ENCODE results near the gene CLCN6. TPM values are rescaled to one million over a fixed set of nuclear protein-coding genes. Genes with fewer than 3 reads are reported as not detected.

CLCN6 gene
- total and polyA plus RNA-seq, 7 donors: 5.5 to 17.5 (median 8.3) TPM

DNA sequence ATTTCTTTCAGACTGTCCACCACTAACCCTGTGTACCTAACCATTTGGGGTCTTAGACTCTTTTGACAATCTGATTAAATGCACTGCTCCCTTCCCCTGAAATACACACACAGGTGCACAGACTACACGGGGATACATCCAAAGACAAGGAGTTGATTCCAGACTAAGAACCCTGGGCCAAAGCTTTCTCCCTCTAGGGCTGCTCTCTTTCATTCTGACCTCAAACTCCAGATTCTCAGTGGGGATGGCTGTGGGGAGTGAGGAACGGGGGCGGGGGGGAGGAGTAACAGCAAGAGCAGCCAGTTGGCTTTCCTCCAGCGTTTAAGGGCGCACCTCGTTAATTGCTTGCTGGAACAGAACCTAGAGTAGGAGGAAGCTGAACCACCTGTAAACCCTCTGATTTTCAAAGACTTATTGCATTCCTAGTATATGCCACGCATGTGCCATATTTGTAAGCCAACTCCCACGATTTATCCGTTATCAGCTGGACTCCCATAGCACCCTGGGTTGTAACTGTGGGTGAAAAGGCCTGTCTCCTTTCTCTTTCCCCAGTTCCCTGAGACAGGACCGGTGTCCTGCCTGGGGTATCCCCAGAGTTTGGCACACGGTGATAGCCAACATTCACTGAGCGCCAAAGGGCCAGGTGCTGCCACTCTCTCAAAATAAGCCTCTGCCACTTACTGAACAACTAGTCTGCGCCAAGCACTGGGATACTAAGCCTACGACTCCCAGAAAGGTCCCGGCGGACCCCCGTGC is 1.1 kb upstream of the CLCN6 start:
- TF ChIP-seq, protein P1, sequence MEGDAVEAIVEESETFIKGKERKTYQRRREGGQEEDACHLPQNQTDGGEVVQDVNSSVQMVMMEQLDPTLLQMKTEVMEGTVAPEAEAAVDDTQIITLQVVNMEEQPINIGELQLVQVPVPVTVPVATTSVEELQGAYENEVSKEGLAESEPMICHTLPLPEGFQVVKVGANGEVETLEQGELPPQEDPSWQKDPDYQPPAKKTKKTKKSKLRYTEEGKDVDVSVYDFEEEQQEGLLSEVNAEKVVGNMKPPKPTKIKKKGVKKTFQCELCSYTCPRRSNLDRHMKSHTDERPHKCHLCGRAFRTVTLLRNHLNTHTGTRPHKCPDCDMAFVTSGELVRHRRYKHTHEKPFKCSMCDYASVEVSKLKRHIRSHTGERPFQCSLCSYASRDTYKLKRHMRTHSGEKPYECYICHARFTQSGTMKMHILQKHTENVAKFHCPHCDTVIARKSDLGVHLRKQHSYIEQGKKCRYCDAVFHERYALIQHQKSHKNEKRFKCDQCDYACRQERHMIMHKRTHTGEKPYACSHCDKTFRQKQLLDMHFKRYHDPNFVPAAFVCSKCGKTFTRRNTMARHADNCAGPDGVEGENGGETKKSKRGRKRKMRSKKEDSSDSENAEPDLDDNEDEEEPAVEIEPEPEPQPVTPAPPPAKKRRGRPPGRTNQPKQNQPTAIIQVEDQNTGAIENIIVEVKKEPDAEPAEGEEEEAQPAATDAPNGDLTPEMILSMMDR (IDR thresholded peaks at IDR 0.05): no peak
- peaks cover 45% of the 10 kb centered on the region for H3K4me1 ChIP-seq
- no peaks in the 10 kb centered on the region for H3K9me3 ChIP-seq
- peak overlapping the region; percentile 99 for H3K27ac ChIP-seq
- peak overlapping the region; percentile 93 for H3K4me3 ChIP-seq
- WGBS, 3 donors: 1 to 3% (median 1%) methylated on average over 17 of the region's 17 CpGs
- H3K27me3 ChIP-seq (ENCODE audit: insufficient read depth in 3 of 3, low read length in 2 of 3): no peaks in the 10 kb centered on the region
- intact Hi-C loops (cut with DNase I): loop anchor here in 1 of 2 donors (10.0 kb wide), 1 partner anchor 530 kb away; no protein-coding TSS in a partner anchor
- ATAC-seq (peak; percentile 1 to 14 (median 4)), DNase-seq (peak in 1 of 2 donors; percentile 57)
- peaks cover 3 to 42% of the 10 kb centered on the region in 2 donors for H3K36me3 ChIP-seq (ENCODE audit: insufficient read depth in 1 of 2, low read depth in 1 of 2)

DNA sequence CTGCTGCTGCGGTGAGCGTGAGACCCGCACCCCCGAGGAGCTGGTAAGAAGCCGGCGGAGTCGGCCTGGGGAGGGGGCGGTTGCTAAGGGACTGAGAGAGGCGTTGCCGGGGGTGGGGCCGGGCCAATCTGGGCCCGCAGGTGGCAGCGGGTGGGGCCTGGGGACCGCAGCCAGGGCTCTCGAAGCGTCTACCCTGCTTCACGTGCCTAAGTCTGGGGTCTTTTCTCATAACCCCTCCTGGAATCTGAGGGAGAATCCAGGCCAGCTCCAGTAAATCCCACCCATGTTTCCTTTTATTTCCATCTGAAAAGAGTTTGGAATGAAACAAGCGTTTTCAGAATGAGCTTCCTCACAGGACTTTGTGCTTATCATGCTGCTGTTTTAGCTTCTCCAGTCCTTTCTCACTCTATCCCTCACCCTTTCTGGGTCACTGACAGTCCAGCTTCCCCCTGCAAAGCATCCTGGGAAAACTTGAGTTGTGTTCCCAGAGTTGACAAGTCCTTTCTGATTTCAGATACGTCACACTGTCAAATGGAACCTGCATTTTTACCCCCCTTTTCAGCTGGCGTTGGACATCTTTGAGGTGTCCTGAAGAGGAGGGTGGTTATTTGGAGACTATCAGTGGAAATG is 431 bp downstream of the CLCN6 start:
- TF ChIP-seq, protein P1 (IDR thresholded peaks at IDR 0.05): no peak
- H3K4me3 ChIP-seq: peak overlapping the region; percentile 93
- 0 to 1% (median 1%) methylated on average over 17 to 20 of the region's 20 CpGs for WGBS, 3 donors
- H3K27me3 ChIP-seq (ENCODE audit: insufficient read depth in 3 of 3, low read length in 2 of 3): no peaks in the 10 kb centered on the region
- intact Hi-C loops (cut with DNase I): loop anchor here in 1 of 2 donors (10.0 kb wide), 1 partner anchor 528 kb away; no protein-coding TSS in a partner anchor
- DNase-seq (no peak), ATAC-seq (peak; percentile 28 to 51 (median 40))
- peaks cover 41% of the 10 kb centered on the region for H3K4me1 ChIP-seq
- H3K27ac ChIP-seq: peak overlapping the region; percentile 99
- H3K36me3 ChIP-seq (ENCODE audit: insufficient read depth in 1 of 2, low read depth in 1 of 2): peaks cover 3 to 42% of the 10 kb centered on the region in 2 donors
- H3K9me3 ChIP-seq: no peaks in the 10 kb centered on the region

DNA sequence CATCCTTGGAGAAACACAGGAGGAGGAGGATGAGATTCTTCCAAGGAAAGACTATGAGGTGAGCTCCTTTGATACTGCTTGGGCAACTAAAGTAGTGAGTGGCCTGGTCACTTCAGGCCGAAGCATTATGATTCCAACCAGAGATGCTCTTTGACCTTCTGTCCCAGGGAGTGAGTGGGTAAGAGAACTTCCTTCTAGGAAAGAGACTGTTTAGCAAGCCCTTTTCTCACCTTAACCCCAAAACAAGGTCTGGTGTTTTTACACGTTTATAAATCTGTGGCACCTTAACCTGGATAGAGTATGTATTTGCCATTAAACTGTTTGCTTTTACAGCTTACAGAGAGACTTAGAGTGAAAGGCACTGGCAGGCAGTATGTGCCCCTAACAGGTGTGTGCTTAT is 1.1 kb downstream of the CLCN6 start:
- DNase-seq: no peak
- Histone ChIP-seq H3K9me3 (no peaks in the 10 kb centered on the region), H3K36me3 (ENCODE audit: insufficient read depth in 1 of 2, low read depth in 1 of 2) (peaks cover 3 to 48% of the 10 kb centered on the region in 2 donors), H3K27ac (peak overlapping the region; percentile 99), H3K4me1 (peaks cover 39% of the 10 kb centered on the region), H3K4me3 (peak overlapping the region; percentile 93), H3K27me3 (ENCODE audit: insufficient read depth in 3 of 3, low read length in 2 of 3) (no peaks in the 10 kb centered on the region)
- 56 to 65% (median 61%) methylated on average over 2 of the region's 2 CpGs for WGBS, 3 donors
- no peak for ATAC-seq
- TF ChIP-seq, protein P1 (IDR thresholded peaks at IDR 0.05): no peak
- intact Hi-C loops (cut with DNase I): loop anchor here in 1 of 2 donors (10.0 kb wide), 1 partner anchor 528 kb away; no protein-coding TSS in a partner anchor

DNA sequence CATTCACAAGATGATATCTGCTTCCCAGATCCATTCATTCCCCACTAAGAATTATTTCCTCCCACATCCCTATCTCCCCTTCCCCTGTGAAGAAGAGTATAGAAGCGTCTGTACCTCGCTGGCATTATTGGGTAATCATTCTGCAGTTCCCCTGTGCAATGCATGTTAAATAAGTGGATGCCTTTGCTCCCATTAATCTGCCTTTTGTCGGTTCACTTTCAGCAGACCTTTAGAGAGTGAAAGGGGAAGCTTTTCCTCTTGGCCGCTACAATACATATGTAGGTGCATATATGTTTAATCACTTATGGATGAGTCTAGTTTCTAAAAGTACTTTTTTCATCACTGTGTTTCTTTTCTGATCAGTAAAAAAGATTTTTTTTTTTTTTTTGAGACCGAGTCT is 7.0 kb downstream of the CLCN6 start:
- intact Hi-C loops (cut with DNase I): no loop called here
- 89 to 93% (median 90%) methylated on average over 5 of the region's 5 CpGs for WGBS, 3 donors
- ATAC-seq (no peak), DNase-seq (no peak)
- Histone ChIP-seq H3K4me1 (peaks cover 7% of the 10 kb centered on the region), H3K27ac (no peak overlapping the region), H3K27me3 (ENCODE audit: insufficient read depth in 3 of 3, low read length in 2 of 3) (no peaks in the 10 kb centered on the region), H3K36me3 (ENCODE audit: insufficient read depth in 1 of 2, low read depth in 1 of 2) (peaks cover 5 to 82% of the 10 kb centered on the region in 2 donors), H3K9me3 (no peaks in the 10 kb centered on the region), H3K4me3 (no peak overlapping the region)
- TF ChIP-seq, protein P1 (IDR thresholded peaks at IDR 0.05): no peak
